HS-27A (cell line): ENCODE data around the gene SMIM21.

Source experiments
- DNase-seq: peaks from one replicate; pipeline ENCODE4 v3.0.0-alpha.2; 2012; ENCODE audit warnings: low read depth, missing footprints

The SMIM21 gene

GRCh38 chr18:75427603-75428002 lies at the start of gene SMIM21:
TSS of gene SMIM21 (minus strand) at chr18:75427703. CDS start at chr18:75427563, 140 bp downstream.
- no peak for DNase-seq

- DNase-seq, result no peak
Measured at GRCh38 chr18:75475228-75475627, 47.7 kb upstream of the SMIM21 start.

GRCh38 chr18:75474332-75474731 lies 46.8 kb upstream of the SMIM21 start:
- DNase-seq, result no peak

GRCh38 chr18:75473316-75473715 lies 45.8 kb upstream of the SMIM21 start:
- DNase-seq, result no peak

- no peak for DNase-seq
Measured at GRCh38 chr18:75472906-75473305, 45.4 kb upstream of the SMIM21 start.

GRCh38 chr18:75472396-75472795 lies 44.9 kb upstream of the SMIM21 start:
- no peak for DNase-seq

GRCh38 chr18:75471850-75472249 lies 44.3 kb upstream of the SMIM21 start:
- DNase-seq, result no peak

GRCh38 chr18:75467851-75468250 lies 40.3 kb upstream of the SMIM21 start:
- DNase-seq, result no peak

- no peak for DNase-seq
Measured at GRCh38 chr18:75467281-75467795, 39.8 kb upstream of the SMIM21 start.

GRCh38 chr18:75464356-75464755 lies 36.9 kb upstream of the SMIM21 start:
- no peak for DNase-seq

- no peak for DNase-seq
Measured at GRCh38 chr18:75462178-75462832, 34.8 kb upstream of the SMIM21 start.

- no peak for DNase-seq
Measured at GRCh38 chr18:75456199-75456631, 28.7 kb upstream of the SMIM21 start.

- no peak for DNase-seq
Measured at GRCh38 chr18:75455249-75456198, 28.0 kb upstream of the SMIM21 start.

GRCh38 chr18:75454022-75454795 lies 26.7 kb upstream of the SMIM21 start:
- DNase-seq, result no peak

GRCh38 chr18:75450906-75451305 lies 23.4 kb upstream of the SMIM21 start:
- no peak for DNase-seq

- no peak for DNase-seq
Measured at GRCh38 chr18:75441896-75442295, 14.4 kb upstream of the SMIM21 start.

- no peak for DNase-seq
Measured at GRCh38 chr18:75439348-75439747, 11.8 kb upstream of the SMIM21 start.

GRCh38 chr18:75438891-75439290 lies 11.4 kb upstream of the SMIM21 start:
- DNase-seq, result no peak

- DNase-seq, result no peak
Measured at GRCh38 chr18:75437979-75438378, 10.5 kb upstream of the SMIM21 start.

GRCh38 chr18:75433098-75433497 lies 5.6 kb upstream of the SMIM21 start:
- no peak for DNase-seq

- DNase-seq, result no peak
Measured at GRCh38 chr18:75429975-75430374, 2.5 kb upstream of the SMIM21 start.

- no peak for DNase-seq
Measured at GRCh38 chr18:75428490-75428889, 987 bp upstream of the SMIM21 start.
